Neural cell (in vitro differentiated cells): Measurements from ENCODE around the gene SYT17. TPM values are rescaled to one million over a fixed set of nuclear protein-coding genes. Genes with fewer than 3 reads are reported as not detected.

Experiments
- H2AFZ ChIP-seq: fragments of 200-600, 300-800 bp; sonication (generic), shearing (Covaris generic); 2 replicates; pipeline ENCODE4 v1.6.0; 2014; ENCODE audit warnings: low read depth, mild to moderate bottlenecking, antibody characterized with exemption, low read length, moderate library complexity
- H3F3A ChIP-seq: fragments of 200-600 bp; shearing (Covaris generic); 2 replicates; pipeline ENCODE4 v1.6.1; 2016; ENCODE audit warnings: mild to moderate bottlenecking, moderate library complexity, mixed read lengths, antibody characterized with exemption, low read length; ENCODE audit not compliant: insufficient read depth, poor library complexity, severe bottlenecking
- H3K27ac ChIP-seq: fragments of 200-600, 300-800 bp; sonication (generic), shearing (Covaris generic); 2 replicates; pipeline ENCODE4 v1.5.1; 2014; ENCODE audit warnings: mild to moderate bottlenecking, low read length, moderate library complexity
- H3K27me3 ChIP-seq: fragments of 300-800, 200-600 bp; sonication (generic), shearing (Covaris generic); 2 replicates; pipeline ENCODE4 v1.6.0; 2014; ENCODE audit warnings: mild to moderate bottlenecking, low read depth, low read length, moderate library complexity; ENCODE audit not compliant: insufficient read depth
- H3K36me3 ChIP-seq: fragments of 300-800, 200-600 bp; sonication (generic), shearing (Covaris generic); 2 replicates; pipeline ENCODE4 v1.5.1; 2014; ENCODE audit warnings: mild to moderate bottlenecking, antibody characterized with exemption, low read length, moderate library complexity; ENCODE audit not compliant: insufficient read depth
- H3K4me2 ChIP-seq: fragments of 300-800, 200-600 bp; sonication (generic), shearing (Covaris generic); 2 replicates; pipeline ENCODE4 v1.6.0; 2014; ENCODE audit warnings: mild to moderate bottlenecking, low read length
- H3K4me3 ChIP-seq: fragments of 300-800, 200-600 bp; sonication (generic), shearing (Covaris generic); 2 replicates; pipeline ENCODE4 v1.5.1; 2014; ENCODE audit warnings: mild to moderate bottlenecking, low read length, moderate library complexity
- H3K79me2 ChIP-seq: fragments of 200-600 bp; shearing (Covaris generic); replicated peaks from 2 replicates; pipeline ENCODE4 v1.6.0; 2014; ENCODE audit warnings: mild to moderate bottlenecking, low read length, moderate library complexity; ENCODE audit not compliant: insufficient read depth
- H3K9ac ChIP-seq: fragments of 300-800, 200-600 bp; sonication (generic), shearing (Covaris generic); 2 replicates; pipeline ENCODE4 v1.6.1; 2016; ENCODE audit warnings: mild to moderate bottlenecking, low read length, mixed read lengths
- H3K9me2 ChIP-seq: fragments of 200-600 bp; shearing (Covaris generic); 2 replicates; pipeline ENCODE4 v1.6.1; 2016; ENCODE audit warnings: mild to moderate bottlenecking, low read length, mixed read lengths; ENCODE audit not compliant: insufficient read depth
- H3K9me3 ChIP-seq: fragments of 200-600, 300-800 bp; sonication (generic), shearing (Covaris generic); 2 replicates; pipeline ENCODE4 v1.6.1; 2016; ENCODE audit warnings: mild to moderate bottlenecking, mixed run types, low read length, moderate library complexity, mixed read lengths
- H4K20me1 ChIP-seq: fragments of 200-600 bp; shearing (Covaris generic); 2 replicates; pipeline ENCODE4 v1.6.1; 2016; ENCODE audit warnings: mild to moderate bottlenecking, mixed run types; ENCODE audit not compliant: insufficient read depth
- CTCF ChIP-seq: fragments of 450-650 bp; IDR thresholded peaks from 2 replicates; pipeline ENCODE4 v1.5.1; 2014; ENCODE audit warnings: antibody characterized with exemption, mild to moderate bottlenecking, moderate library complexity; ENCODE audit not compliant: poor library complexity, severe bottlenecking
- EP300 ChIP-seq: fragments of 450-650 bp; conservative IDR thresholded peaks from 2 replicates; pipeline ENCODE4 v1.6.1; 2014; ENCODE audit warnings: antibody characterized with exemption, mild to moderate bottlenecking, moderate library complexity; ENCODE audit not compliant: poor library complexity, severe bottlenecking
- EZH2 ChIP-seq: fragments of 200-600, 300-800 bp; shearing (Covaris generic), sonication (generic); IDR thresholded peaks from 2 replicates; pipeline ENCODE4 v1.6.1; 2014; ENCODE audit warnings: antibody characterized with exemption, low read length, borderline replicate concordance, mild to moderate bottlenecking; ENCODE audit not compliant: insufficient read depth, poor library complexity, severe bottlenecking
- MXI1 ChIP-seq: fragments of 450-650 bp; conservative IDR thresholded peaks from 2 replicates; pipeline ENCODE4 v1.6.1; 2014; ENCODE audit warnings: antibody characterized with exemption, mild to moderate bottlenecking; ENCODE audit not compliant: poor library complexity, severe bottlenecking
- POLR2AphosphoS5 ChIP-seq: IDR thresholded peaks from 2 replicates; pipeline ENCODE4 v1.6.1; 2012
- RAD21 ChIP-seq: fragments of 450-650 bp; conservative IDR thresholded peaks from 2 replicates; pipeline ENCODE4 v1.6.1; 2014; ENCODE audit warnings: antibody characterized with exemption, mild to moderate bottlenecking, moderate library complexity
- REST ChIP-seq: IDR thresholded peaks from 2 replicates; pipeline ENCODE4 v1.6.1; 2012; ENCODE audit warnings: borderline replicate concordance
- SMC3 ChIP-seq: fragments of 450-650 bp; conservative IDR thresholded peaks from 2 replicates; pipeline ENCODE4 v1.6.1; 2014; ENCODE audit warnings: antibody characterized with exemption, mild to moderate bottlenecking, moderate library complexity; ENCODE audit not compliant: poor library complexity
- TAF1 ChIP-seq: IDR thresholded peaks from 2 replicates; pipeline ENCODE4 v1.6.1; 2012; ENCODE audit warnings: low read depth
- polyA plus RNA-seq: library from polyadenylated mRNA; depleted of rRNA; stranded (reverse); fragments of >200 nt; gene quantifications from 2 replicates; pipeline ENCODE4 v1.2.3, GENCODE V29; 2014

Gene SYT17
- polyA plus RNA-seq, 1 donor from 2014 or later: 3.0 TPM

GRCh38 chr16:19162085-19162484, 6.0 kb upstream of the SYT17 start:
- Histone ChIP-seq H3F3A (no peaks in the 10 kb centered on the region), H3K27me3 (no peaks in the 10 kb centered on the region), H2AFZ (no peak overlapping the region), H3K27ac (no peak overlapping the region), H3K9me2 (no peaks in the 10 kb centered on the region), H3K9me3 (no peaks in the 10 kb centered on the region), H3K79me2 (no peaks in the 10 kb centered on the region), H3K36me3 (no peaks in the 10 kb centered on the region), H3K4me3 (no peak overlapping the region), H3K4me2 (no peak overlapping the region), H3K9ac (no peak overlapping the region), H4K20me1 (no peaks in the 10 kb centered on the region)
- no peak for TF ChIP-seq CTCF
- no peak for TF ChIP-seq SMC3
- TF ChIP-seq RAD21: no peak
- no peak for TF ChIP-seq MXI1
- no peak for TF ChIP-seq POLR2AphosphoS5
- TF ChIP-seq REST: no peak
- TF ChIP-seq EP300: no peak
- TF ChIP-seq EZH2: no peak
- TF ChIP-seq TAF1: no peak

GRCh38 chr16:19163215-19163614, 4.8 kb upstream of the SYT17 start:
- no peaks in the 10 kb centered on the region for H4K20me1 ChIP-seq
- TF ChIP-seq EP300 (no peak), SMC3 (no peak)
- no peak overlapping the region for H3K27ac ChIP-seq
- H3K4me3 ChIP-seq: no peak overlapping the region
- H3K9me2 ChIP-seq: no peaks in the 10 kb centered on the region
- no peaks in the 10 kb centered on the region for H3K36me3 ChIP-seq
- no peaks in the 10 kb centered on the region for H3K79me2 ChIP-seq
- H3K9ac ChIP-seq: no peak overlapping the region
- H2AFZ ChIP-seq: no peak overlapping the region
- no peaks in the 10 kb centered on the region for H3K9me3 ChIP-seq
- H3K27me3 ChIP-seq: peaks cover 4% of the 10 kb centered on the region
- no peaks in the 10 kb centered on the region for H3F3A ChIP-seq
- H3K4me2 ChIP-seq: no peak overlapping the region

- no peak overlapping the region for H2AFZ ChIP-seq
- peaks cover 9% of the 10 kb centered on the region for H3K27me3 ChIP-seq
- no peak overlapping the region for H3K4me2 ChIP-seq
- no peaks in the 10 kb centered on the region for H3K79me2 ChIP-seq
- no peak for TF ChIP-seq EP300
- TF ChIP-seq RAD21: no peak
- TF ChIP-seq CTCF: no peak
- TF ChIP-seq TAF1: no peak
- no peak for TF ChIP-seq POLR2AphosphoS5
- TF ChIP-seq MXI1: no peak
- TF ChIP-seq REST: no peak
- TF ChIP-seq EZH2: no peak
- TF ChIP-seq SMC3: no peak
- H4K20me1 ChIP-seq: no peaks in the 10 kb centered on the region
- no peak overlapping the region for H3K27ac ChIP-seq
- no peak overlapping the region for H3K4me3 ChIP-seq
- H3K36me3 ChIP-seq: no peaks in the 10 kb centered on the region
- H3K9me3 ChIP-seq: no peaks in the 10 kb centered on the region
- H3K9me2 ChIP-seq: no peaks in the 10 kb centered on the region
- no peak overlapping the region for H3K9ac ChIP-seq
- no peaks in the 10 kb centered on the region for H3F3A ChIP-seq
Observed at GRCh38 chr16:19164285-19164684, 3.8 kb upstream of the SYT17 start.
